ENCODE results near the gene SLC6A2.

GRCh38 chr16:55632259-55632658 is 23.5 kb upstream of the SLC6A2 start:
- no peak for TF ChIP-seq CTCF (conservative IDR thresholded peaks at IDR 0.05; ENCODE audit: low read depth in 2 of 2)
- no peak for TF ChIP-seq EZH2 (IDR thresholded peaks at IDR 0.05; ENCODE audit: low read depth, unreplicated experiment)
- TF ChIP-seq ETS1 (IDR thresholded peaks at IDR 0.05): no peak
- TF ChIP-seq EZH2phosphoT487 (IDR thresholded peaks at IDR 0.05; ENCODE audit: unreplicated experiment): no peak
- TF ChIP-seq CREB1 (CRISPR knock-in tag; IDR thresholded peaks at IDR 0.05; ENCODE audit: low read depth): no peak
- no peak for TF ChIP-seq POLR2AphosphoS5 (IDR thresholded peaks at IDR 0.05; ENCODE audit: low read depth)
- no peak for TF ChIP-seq REST (IDR thresholded peaks at IDR 0.05; ENCODE audit: unreplicated experiment)
